Heart right ventricle (tissue), 16 donors: ENCODE data around the gene ANKS6. TPM values are rescaled to one million over a fixed set of nuclear protein-coding genes. Genes with fewer than 3 reads are reported as not detected.

Source experiments
- ATAC-seq, 8 donors: fragments of 200-7000 bp; cut with Tn5 transposase; one replicate each; pipeline ENCODE4 v1.9.1; 2020; ENCODE audit warnings: mild to moderate bottlenecking in 8 of 8, moderate library complexity in 8 of 8, moderate number of reproducible peaks in 1 of 8
- DNase-seq, 2 donors: peaks; one replicate each; pipeline ENCODE4 v3.0.0-alpha.2; 2020
- H3K27ac ChIP-seq, 10 donors: fragments of 200-600 bp; sonication (generic) in 2 of 10; one replicate each; pipeline versions ENCODE4 v1.5.0 to v1.8.0; 2020 to 2022; ENCODE audit warnings: mild to moderate bottlenecking in 3 of 10
- H3K27me3 ChIP-seq, 7 donors: fragments of 200-600 bp; one replicate each; pipeline ENCODE4 v1.8.0; 2021 to 2022; ENCODE audit warnings: mild to moderate bottlenecking in 2 of 7
- H3K36me3 ChIP-seq, 9 donors: fragments of 200-600 bp; sonication (generic) in 1 of 9; one replicate each; pipeline versions ENCODE4 v1.5.0 to v1.8.0; 2020 to 2022; ENCODE audit warnings: mild to moderate bottlenecking in 2 of 9
- H3K4me1 ChIP-seq, 9 donors: fragments of 200-600 bp; sonication (generic) in 1 of 9; one replicate each; pipeline versions ENCODE4 v1.5.0 to v1.8.0; 2020 to 2022; ENCODE audit warnings: mild to moderate bottlenecking in 4 of 9
- H3K4me3 ChIP-seq, 10 donors: fragments of 200-600 bp; sonication (generic) in 2 of 10; one replicate each; pipeline versions ENCODE4 v1.5.0 to v1.8.0; 2020 to 2022; ENCODE audit warnings: mild to moderate bottlenecking in 7 of 10, moderate library complexity in 2 of 10
- H3K9me3 ChIP-seq, 11 donors: fragments of 200-600 bp in 10 of 11; sonication (generic) in 2 of 11; one replicate each; pipeline versions ENCODE4 v1.5.0 to v1.8.0; 2013 to 2022; ENCODE audit warnings: mild to moderate bottlenecking in 2 of 11, control low read depth in 1 of 11, moderate library complexity in 1 of 11
- WGBS, 2 donors: extraction: QIAGEN DNeasy Blood & Tissue Kit; methylation state at CpG; one replicate each; pipeline ENCODE4 v1.1.7; 2013; ENCODE audit warnings: inconsistent platforms in 1 of 2; 5-methylcytosine and 5-hydroxymethylcytosine counted together
- intact Hi-C, 10 donors: fragments of 100-400 bp; cut with DNase I; formaldehyde crosslinking; loops; one replicate each; pipeline versions ENCODE4 v1.11.1 to v1.14.2; 2022
- polyA plus RNA-seq, 2 donors: library from polyadenylated mRNA; stranded (reverse); fragments of 200-250 nt; gene quantifications; one replicate each; pipeline ENCODE4 v1.2.3, GENCODE V29; 2013
- total RNA-seq, 10 donors: library from RNA; stranded (reverse); fragmentation: NEBNext Ultra II Directional in 3 of 10; extraction: Animal tissue kit (Norgen Biotek cat#: 25700) in 3 of 10; gene quantifications; one replicate each; pipeline versions ENCODE4 v1.2.1 to v1.2.4, GENCODE V29; 2021 to 2023
- TF ChIP-seq, protein P1 (sequence below), 9 donors: fragments of 200-600 bp; sonication (generic) in 2 of 9; IDR thresholded peaks; one replicate each; pipeline versions ENCODE4 v1.5.0 to v1.8.0; 2021 to 2022; ENCODE audit warnings: antibody characterized with exemption in 9 of 9, mild to moderate bottlenecking in 5 of 9, moderate library complexity in 1 of 9
- donor health status: Arrhythmogenic right ventricular cardiomyopathy.
- donor health status: ischemic (EF 13 %, LVEDD 7.1; RV severe dilation, severe dysfunction).
- donor health status: healthy with polysubstance abuse.
- donor health status: DM: no; HTN: yes; CAD: no.
- donor health status: DM: no; HTN: no; CAD: no.
- donor health status: ischemic (EF 25% LVEDD 6.9; RV normal size, moderate dysfunction).
- donor health status: ischemic (EF 25% LVEDD 5.7; RV mildly dilated, moderate dysfunction).
- donor health status: healthy.
- donor health status: DM: yes; HTN: yes; CAD: no.
- donor health status: Ischemic cardiomyopathy.
- donor health status: ischemic (EF 35%, LVEDD 5.7; RV mildly dilated, moderate dysfunction).
- donor health status: nonischemic (EF 11% LVEDD 7.7; RV severe dilation, severe dysfunction).
- donor health status: DM: yes; HTN: yes; CAD: no.
- donor health status: PGD.
- donor health status: ischemic (EF 29% LVEDD 5.4; RV normal size, mild dysfunction).
- donor health status: nonischemic (EF 23%, LVEDD 6.1; RV moderate dilation, normal function).

ANKS6 gene
- total and polyA plus RNA-seq, 12 donors: 3.1 to 8.0 (median 4.2) TPM

- peaks cover 0 to 17% (median 0%) of the 10 kb centered on the region in 9 donors for H3K36me3 ChIP-seq
- H3K27ac ChIP-seq: no peak overlapping the region
- WGBS, 2 donors: 96 to 99% methylated on average over 5 of the region's 5 CpGs
- ATAC-seq (no peak), DNase-seq (no peak)
- intact Hi-C loops: no loop called here
- H3K27me3 ChIP-seq: no peaks in the 10 kb centered on the region
- H3K4me3 ChIP-seq: no peak overlapping the region
- TF ChIP-seq, protein P1, sequence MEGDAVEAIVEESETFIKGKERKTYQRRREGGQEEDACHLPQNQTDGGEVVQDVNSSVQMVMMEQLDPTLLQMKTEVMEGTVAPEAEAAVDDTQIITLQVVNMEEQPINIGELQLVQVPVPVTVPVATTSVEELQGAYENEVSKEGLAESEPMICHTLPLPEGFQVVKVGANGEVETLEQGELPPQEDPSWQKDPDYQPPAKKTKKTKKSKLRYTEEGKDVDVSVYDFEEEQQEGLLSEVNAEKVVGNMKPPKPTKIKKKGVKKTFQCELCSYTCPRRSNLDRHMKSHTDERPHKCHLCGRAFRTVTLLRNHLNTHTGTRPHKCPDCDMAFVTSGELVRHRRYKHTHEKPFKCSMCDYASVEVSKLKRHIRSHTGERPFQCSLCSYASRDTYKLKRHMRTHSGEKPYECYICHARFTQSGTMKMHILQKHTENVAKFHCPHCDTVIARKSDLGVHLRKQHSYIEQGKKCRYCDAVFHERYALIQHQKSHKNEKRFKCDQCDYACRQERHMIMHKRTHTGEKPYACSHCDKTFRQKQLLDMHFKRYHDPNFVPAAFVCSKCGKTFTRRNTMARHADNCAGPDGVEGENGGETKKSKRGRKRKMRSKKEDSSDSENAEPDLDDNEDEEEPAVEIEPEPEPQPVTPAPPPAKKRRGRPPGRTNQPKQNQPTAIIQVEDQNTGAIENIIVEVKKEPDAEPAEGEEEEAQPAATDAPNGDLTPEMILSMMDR (IDR thresholded peaks at IDR 0.05): no peak
- H3K9me3 ChIP-seq: no peaks in the 10 kb centered on the region
- peaks cover 0 to 15% (median 9%) of the 10 kb centered on the region in 9 donors for H3K4me1 ChIP-seq
These were observed 6.7 kb downstream of the ANKS6 start for GRCh38 chr9:98789483-98790133.

- no peak for DNase-seq
These were observed 8.5 kb downstream of the ANKS6 start for GRCh38 chr9:98787766-98788335.

DNA sequence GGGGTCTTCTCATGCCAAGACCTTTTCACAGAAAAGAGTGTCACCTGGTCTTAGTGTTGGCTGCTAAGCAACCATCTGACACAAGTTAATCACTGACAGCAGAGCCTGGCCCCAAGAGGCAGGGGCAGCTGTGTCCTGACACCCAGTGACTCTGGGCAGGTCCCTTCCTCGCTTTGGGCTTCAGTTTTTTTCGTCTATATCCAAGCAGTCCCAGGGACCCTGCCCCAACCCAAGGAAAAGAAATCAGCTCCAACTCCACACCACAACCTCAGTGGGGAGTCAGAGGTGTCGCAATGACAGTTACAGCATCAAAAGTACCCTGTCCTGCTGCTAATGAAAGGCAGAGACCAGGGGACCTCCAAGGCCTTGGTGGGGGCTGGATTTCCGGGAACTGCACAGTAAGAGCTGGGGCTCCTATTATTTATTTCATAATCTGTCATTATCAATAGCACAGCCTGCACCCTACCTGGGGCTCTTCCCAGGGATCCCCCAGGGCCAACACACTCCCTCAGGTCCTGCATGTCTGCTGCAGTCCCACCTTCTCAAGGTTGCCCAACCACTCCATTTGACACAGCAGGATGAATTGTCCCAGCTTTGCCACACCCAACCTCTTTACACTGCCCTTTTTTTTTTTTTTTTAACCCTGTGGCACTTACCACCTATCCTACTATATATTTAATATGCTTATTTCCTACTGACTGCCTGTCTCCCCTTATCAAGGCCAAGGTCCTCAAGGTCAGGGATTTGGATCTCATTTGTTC is 9.4 kb downstream of the ANKS6 start:
- TF ChIP-seq, protein P1 (IDR thresholded peaks at IDR 0.05): no peak
- ATAC-seq (no peak), DNase-seq (no peak)
- H3K36me3 ChIP-seq: peaks cover 0 to 37% (median under 1%) of the 10 kb centered on the region in 9 donors
- no peak overlapping the region for H3K4me3 ChIP-seq
- H3K27ac ChIP-seq: no peak overlapping the region
- intact Hi-C loops: no loop called here
- WGBS, 2 donors: 90 to 93% methylated on average over 4 of the region's 4 CpGs
- no peaks in the 10 kb centered on the region for H3K9me3 ChIP-seq
- H3K27me3 ChIP-seq: no peaks in the 10 kb centered on the region
- peaks cover 0 to 14% (median 9%) of the 10 kb centered on the region in 9 donors for H3K4me1 ChIP-seq

More at GRCh38 chr9:98787766-98788335, 8.5 kb downstream of the ANKS6 start:
- 94 to 95% methylated on average over 12 of the region's 12 CpGs for WGBS, 2 donors
- Histone ChIP-seq H3K4me1 (peaks cover 0 to 15% (median 9%) of the 10 kb centered on the region in 9 donors), H3K9me3 (no peaks in the 10 kb centered on the region), H3K27ac (no peak overlapping the region), H3K4me3 (no peak overlapping the region), H3K27me3 (no peaks in the 10 kb centered on the region), H3K36me3 (peaks cover 0 to 29% (median 0%) of the 10 kb centered on the region in 9 donors)
- intact Hi-C loops: no loop called here
- TF ChIP-seq, protein P1 (IDR thresholded peaks at IDR 0.05): no peak
- ATAC-seq: no peak
